Stimulated activated CD8-positive, alpha-beta memory T cell treated with anti-CD3 and anti-CD28 coated beads, Interleukin-12 subunit alpha, Interleukin-12 subunit beta, amount 100 ng/mL, for 4 hours (primary cell): Measurements from ENCODE around the gene ABHD11.
"Not testable (repeated sequence)": the region's sequence is repeated elsewhere in the genome, so short reads cannot be mapped to it uniquely, and the experiment has no call there.

ENCODE experiments used
- DNase-seq: peaks from one replicate; pipeline ENCODE4 v3.0.0-alpha.2; 2020; ENCODE audit warnings: low read depth

Gene ABHD11, protein sequence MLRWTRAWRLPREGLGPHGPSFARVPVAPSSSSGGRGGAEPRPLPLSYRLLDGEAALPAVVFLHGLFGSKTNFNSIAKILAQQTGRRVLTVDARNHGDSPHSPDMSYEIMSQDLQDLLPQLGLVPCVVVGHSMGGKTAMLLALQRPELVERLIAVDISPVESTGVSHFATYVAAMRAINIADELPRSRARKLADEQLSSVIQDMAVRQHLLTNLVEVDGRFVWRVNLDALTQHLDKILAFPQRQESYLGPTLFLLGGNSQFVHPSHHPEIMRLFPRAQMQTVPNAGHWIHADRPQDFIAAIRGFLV

GRCh38 chr7:73738612-73739386 is at the start of gene ABHD11:
TSS of gene ABHD11 (minus strand) at chr7:73738802. CDS start at chr7:73738770, 32 bp downstream.
- peak; percentile 96 for DNase-seq

- DNase-seq = not testable (repeated sequence)
These were observed 49.1 kb upstream of the ABHD11 start for GRCh38 chr7:73787786-73788048.

- no peak for DNase-seq
These were observed 48.0 kb upstream of the ABHD11 start for GRCh38 chr7:73786588-73786987.

- no peak for DNase-seq
These were observed 40.9 kb upstream of the ABHD11 start for GRCh38 chr7:73779517-73779916.

GRCh38 chr7:73778801-73779389 is 40.3 kb upstream of the ABHD11 start:
- DNase-seq = no peak

DNA sequence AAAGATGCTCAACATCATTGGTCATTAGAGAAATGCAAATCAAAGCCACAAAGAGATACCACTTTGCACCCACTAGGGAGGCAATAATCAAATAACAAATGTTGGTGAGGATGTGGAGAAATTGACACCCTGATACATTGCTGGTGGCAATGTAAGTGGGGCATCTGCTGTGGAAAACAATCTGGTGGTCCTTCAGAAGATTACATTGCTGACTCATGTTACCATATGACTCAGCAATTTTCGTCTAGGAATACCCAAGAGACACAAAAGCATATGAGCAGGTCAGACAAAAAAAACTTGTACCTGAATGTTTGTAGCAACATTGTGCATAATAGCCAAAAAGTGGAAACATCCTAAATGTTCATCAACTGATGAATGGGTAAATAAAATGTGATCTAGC is 36.3 kb upstream of the ABHD11 start:
- DNase-seq = no peak

DNA sequence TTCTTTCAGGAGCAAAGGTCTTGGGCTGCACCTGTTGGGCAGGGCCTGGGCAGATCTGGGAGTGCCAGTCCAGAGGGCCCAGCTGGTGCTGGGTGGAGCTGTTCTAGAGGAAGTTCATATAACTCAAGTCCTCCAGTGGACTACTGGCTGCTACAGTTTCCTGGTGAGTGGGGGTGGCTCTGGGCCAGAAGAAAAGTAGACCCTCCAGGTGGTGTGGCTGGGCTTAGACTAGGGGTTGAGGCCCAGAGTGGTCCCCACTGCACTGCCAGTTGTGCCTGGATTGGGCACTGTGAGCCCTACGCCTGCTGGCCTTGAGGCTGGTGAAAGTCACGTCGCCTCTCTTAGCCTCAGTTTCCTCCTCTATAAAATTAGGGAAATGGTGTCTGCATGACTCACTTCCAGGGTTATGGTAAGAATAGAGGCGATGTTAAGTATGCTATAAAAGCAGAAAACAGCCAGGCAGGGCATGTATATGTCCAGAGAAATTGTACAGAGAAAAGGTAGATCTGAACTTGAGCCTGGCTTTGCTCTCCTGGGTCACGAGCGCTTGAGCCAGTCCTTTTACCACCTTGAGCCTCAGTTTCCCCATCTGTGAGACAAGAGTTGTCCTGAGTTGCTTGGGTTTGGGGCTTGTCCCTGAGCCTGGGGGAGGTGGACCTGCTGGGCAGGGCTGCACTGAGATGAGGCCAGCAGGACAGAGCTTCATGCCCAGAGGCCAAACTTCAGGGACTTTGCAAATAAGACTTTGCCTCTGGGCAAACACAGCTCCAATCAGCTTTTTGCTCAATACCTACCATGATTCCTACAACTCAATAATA is 35.3 kb upstream of the ABHD11 start:
- no peak for DNase-seq

GRCh38 chr7:73770860-73771670 is 32.5 kb upstream of the ABHD11 start:
- no peak for DNase-seq

GRCh38 chr7:73770002-73770859 is 31.6 kb upstream of the ABHD11 start, which contains the start of gene CLDN3:
TSS of gene CLDN3 (minus strand) at chr7:73770270. CDS start at chr7:73770049, 221 bp downstream.
- DNase-seq = no peak

DNA sequence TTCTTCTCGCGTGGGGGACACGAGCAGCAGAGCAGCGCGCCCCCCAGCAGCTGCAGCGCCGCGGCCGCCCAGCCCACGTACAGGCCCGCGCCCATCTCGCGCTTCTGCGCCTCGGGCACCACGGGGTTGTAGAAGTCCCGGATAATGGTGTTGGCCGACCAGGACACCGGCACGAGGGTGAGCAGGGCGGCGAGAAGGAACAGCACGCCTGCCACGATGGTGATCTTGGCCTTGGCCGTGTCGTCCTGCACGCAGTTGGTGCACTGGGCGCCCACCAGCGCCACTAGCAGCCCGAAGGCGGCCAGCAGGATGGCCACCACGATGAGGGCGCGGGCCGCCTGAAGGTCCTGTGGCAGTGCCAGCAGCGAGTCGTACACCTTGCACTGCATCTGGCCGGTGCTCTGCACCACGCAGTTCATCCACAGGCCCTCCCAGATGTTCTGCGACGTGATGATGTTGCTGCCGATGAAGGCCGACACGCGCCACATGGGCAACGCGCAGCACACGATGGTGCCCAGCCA is 30.9 kb upstream of the ABHD11 start:
- no peak for DNase-seq

- DNase-seq = no peak
These were observed 30.3 kb upstream of the ABHD11 start for GRCh38 chr7:73768641-73769480.

- DNase-seq = no peak
These were observed 28.1 kb upstream of the ABHD11 start for GRCh38 chr7:73766556-73767229.

DNA sequence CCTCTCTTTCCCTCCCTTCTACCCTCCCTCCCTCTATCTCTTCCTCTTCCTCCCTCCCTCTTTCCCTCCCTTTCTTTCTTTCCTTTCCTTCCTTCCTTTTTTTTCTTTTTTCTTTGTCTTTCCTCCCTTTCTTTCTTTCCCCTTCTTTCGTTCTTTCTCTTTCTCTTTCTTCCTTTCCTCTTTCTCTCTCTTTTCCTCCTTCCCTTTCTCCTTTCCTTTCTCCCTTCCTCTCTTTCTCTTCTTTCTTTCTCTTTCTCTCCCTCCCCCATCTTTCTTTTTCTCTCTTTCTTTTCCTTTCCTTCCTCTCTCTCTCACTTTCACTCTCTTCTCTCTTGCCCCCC is 24.0 kb upstream of the ABHD11 start:
- no peak for DNase-seq

DNA sequence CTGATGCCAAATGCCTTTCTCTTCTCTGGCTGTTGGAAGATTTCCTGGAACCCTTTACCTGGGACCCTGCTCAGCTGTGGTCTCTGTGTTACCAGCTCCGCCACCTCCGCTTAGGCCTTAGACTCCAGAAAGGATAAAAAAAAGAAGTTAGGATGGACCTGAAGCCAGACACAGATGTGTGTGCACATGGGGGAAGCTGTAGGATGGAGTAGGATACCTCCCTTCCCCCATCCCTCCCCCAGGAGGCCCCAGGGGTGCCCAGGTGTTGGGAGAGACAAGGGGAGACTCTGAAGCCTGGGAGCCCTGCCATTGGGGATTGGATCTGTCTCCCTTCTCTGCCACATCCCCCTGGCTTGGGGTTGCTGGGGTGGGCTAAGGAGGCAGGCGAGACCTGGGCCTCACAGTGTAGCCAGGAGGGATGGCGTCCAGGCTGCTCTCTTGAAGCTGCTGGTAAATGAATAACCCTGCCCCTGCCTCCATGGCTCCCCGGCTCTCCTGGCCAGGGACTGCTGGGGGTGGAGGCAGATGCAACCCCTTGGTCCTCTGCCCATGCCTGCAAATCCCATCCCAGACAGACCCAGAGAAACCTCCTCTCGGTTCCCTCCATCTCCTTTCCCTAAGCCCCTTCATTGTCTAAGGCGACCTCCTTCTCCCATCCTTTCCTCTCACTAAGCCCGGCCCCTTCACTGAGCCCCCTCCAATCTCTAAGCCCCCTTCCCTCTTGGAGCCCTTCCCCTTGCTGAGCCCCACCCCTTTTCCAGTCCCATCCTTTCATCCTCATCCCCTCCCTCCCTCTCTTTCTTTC is 23.5 kb upstream of the ABHD11 start:
- DNase-seq = no peak

GRCh38 chr7:73758581-73759138 is 20.1 kb upstream of the ABHD11 start:
- DNase-seq = no peak

DNA sequence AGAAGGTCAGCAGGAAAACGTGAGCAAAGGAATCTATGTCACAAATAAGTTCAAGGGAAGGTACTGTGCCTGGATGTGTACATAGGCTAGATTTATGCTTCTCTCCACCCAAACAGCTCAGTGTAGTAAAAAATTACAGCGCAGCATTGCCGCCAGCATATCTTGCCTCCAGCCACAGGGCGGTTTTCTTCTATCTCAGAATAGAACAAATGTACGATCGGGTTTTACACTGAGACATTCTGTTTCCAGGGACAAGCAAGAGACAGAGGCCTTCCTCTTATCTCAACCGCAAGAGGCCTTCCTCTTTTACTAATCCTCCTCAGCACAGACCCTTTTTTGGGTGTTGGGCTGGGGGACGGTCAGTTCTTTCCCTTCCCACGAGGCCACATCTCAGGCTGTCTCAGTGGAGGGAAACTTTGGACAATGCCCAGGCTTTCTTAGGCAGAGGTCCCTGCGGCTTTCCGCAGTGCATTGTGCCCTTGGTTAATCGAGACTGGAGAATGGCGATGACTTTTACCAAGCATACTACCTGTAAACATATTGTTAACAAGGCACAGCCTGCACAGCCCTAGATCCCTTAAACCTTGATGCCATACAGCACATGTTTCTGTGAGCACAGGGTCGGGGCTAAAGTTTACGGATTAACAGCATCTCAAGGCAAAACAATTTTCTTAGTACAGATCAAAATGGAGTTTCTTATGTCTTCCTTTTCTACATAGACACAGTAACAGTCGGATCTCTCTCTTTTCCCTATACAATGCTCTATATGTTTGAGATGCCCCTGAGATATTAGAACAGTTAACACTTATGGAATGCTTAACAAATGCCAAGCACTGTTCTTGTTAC is 11.6 kb upstream of the ABHD11 start:
- DNase-seq = no peak

DNA sequence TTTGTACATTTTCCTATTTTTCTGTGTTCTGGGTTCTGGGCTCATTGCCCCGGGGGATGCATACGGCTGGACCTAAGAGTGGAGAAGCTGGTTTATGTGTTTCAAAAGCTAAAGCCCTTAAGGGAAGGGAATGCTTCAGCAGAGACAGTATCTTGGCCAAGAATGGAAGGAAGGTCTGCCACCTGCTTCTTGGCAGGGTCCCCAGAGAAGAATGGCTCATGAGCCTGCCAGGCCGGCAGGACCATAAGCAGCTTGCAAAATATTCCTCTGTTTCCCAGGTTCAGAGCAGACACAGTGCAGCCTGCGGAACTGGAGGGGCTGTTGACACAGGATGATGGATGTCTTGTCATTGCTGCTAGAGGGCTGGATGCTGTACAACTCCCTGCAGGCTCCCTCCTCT is 7.8 kb upstream of the ABHD11 start:
- no peak for DNase-seq
